AML-193 (cell line): ENCODE measurements around the gene EIF2S2.

Experiments used
- DNase-seq, 2 experiments: peaks; one replicate each; lab custom pipeline; 2025; lab: John Stamatoyannopoulos, UW

The EIF2S2 gene

GRCh38 chr20:34064286-34064685 lies 47.8 kb downstream of the EIF2S2 start:
- DNase-seq = no peak

GRCh38 chr20:34062570-34063482 lies 49.2 kb downstream of the EIF2S2 start:
- no peak for DNase-seq

- DNase-seq = no peak
Measured at GRCh38 chr20:34061695-34062094, 50.3 kb downstream of the EIF2S2 start.

- DNase-seq = no peak
Measured at GRCh38 chr20:34060970-34061369, 51.1 kb downstream of the EIF2S2 start.

GRCh38 chr20:34058831-34059230 lies 53.2 kb downstream of the EIF2S2 start:
- DNase-seq = no peak

- DNase-seq = no peak
Measured at GRCh38 chr20:34055290-34055689, 56.8 kb downstream of the EIF2S2 start.

GRCh38 chr20:34052414-34052813 lies 59.6 kb downstream of the EIF2S2 start:
- no peak for DNase-seq

GRCh38 chr20:34049897-34050695 lies 61.9 kb downstream of the EIF2S2 start:
- DNase-seq = no peak

GRCh38 chr20:34049389-34049788 lies 62.7 kb downstream of the EIF2S2 start:
- no peak for DNase-seq

- DNase-seq = no peak
Measured at GRCh38 chr20:34047917-34048316, 64.1 kb downstream of the EIF2S2 start.

GRCh38 chr20:34047010-34047687 lies 64.9 kb downstream of the EIF2S2 start:
- no peak for DNase-seq

GRCh38 chr20:34045930-34046725 lies 65.9 kb downstream of the EIF2S2 start:
- no peak for DNase-seq

- no peak for DNase-seq
Measured at GRCh38 chr20:34045294-34045693, 66.7 kb downstream of the EIF2S2 start.

- no peak for DNase-seq
Measured at GRCh38 chr20:34043025-34043424, 69.0 kb downstream of the EIF2S2 start.

GRCh38 chr20:34042262-34042661 lies 69.8 kb downstream of the EIF2S2 start:
- no peak for DNase-seq

GRCh38 chr20:34041226-34041625 lies 70.8 kb downstream of the EIF2S2 start:
- no peak for DNase-seq

- no peak for DNase-seq
Measured at GRCh38 chr20:34040300-34040995, 71.6 kb downstream of the EIF2S2 start.
